PFSK-1 (cell line): ENCODE measurements around the gene ATP6V1B1.

Source experiments
- FOXP2 ChIP-seq: optimal IDR thresholded peaks from 2 replicates; pipeline ENCODE3; 2011; ENCODE audit warnings: borderline replicate concordance, control low read depth, inconsistent platforms; ENCODE audit not compliant: insufficient read depth; ENCODE audit errors: extremely low read length, extremely low read depth
- POLR2AphosphoS5 ChIP-seq: IDR thresholded peaks from 2 replicates; pipeline ENCODE4 v1.6.1; 2012; ENCODE audit warnings: low read depth, mild to moderate bottlenecking, control low read depth, low read length, moderate library complexity
- REST ChIP-seq, 2 experiments: IDR thresholded peaks; 2 replicates each; pipeline versions ENCODE4 v1.6.1 to v1.8.0; 2011 to 2012; ENCODE audit warnings: low read depth in 2 of 2, low read length in 2 of 2, control low read depth in 1 of 2, inconsistent platforms in 1 of 2, mild to moderate bottlenecking in 1 of 2, moderate library complexity in 1 of 2; ENCODE audit not compliant: insufficient read depth in 1 of 2
- SIN3A ChIP-seq: IDR thresholded peaks from 2 replicates; pipeline ENCODE4 v1.6.1; 2012; ENCODE audit warnings: mild to moderate bottlenecking, low read length, moderate library complexity, borderline replicate concordance; ENCODE audit not compliant: insufficient read depth
- TAF1 ChIP-seq: IDR thresholded peaks from 2 replicates; pipeline ENCODE4 v1.6.1; 2012; ENCODE audit warnings: low read length, control low read depth, borderline replicate concordance; ENCODE audit not compliant: insufficient read depth

The ATP6V1B1 gene

GRCh38 chr2:70981866-70982810 is 46.4 kb downstream of the ATP6V1B1 start:
- no peak for TF ChIP-seq TAF1

- TF ChIP-seq TAF1 (no peak), FOXP2 (no peak), SIN3A (no peak), POLR2AphosphoS5 (no peak), REST (IDR thresholded peaks at IDR 0.05; ENCODE audit: insufficient read depth in 1 of 2, low read depth in 2 of 2, low read length in 2 of 2) (no peak)
Observed at GRCh38 chr2:70982971-70983370, 47.3 kb downstream of the ATP6V1B1 start.

GRCh38 chr2:70983506-70984227 is 48.0 kb downstream of the ATP6V1B1 start:
- no peak for TF ChIP-seq TAF1
- TF ChIP-seq FOXP2: no peak
- no peak for TF ChIP-seq REST (IDR thresholded peaks at IDR 0.05; ENCODE audit: insufficient read depth in 1 of 2, low read depth in 2 of 2, low read length in 2 of 2)
- TF ChIP-seq POLR2AphosphoS5: no peak
- no peak for TF ChIP-seq SIN3A

GRCh38 chr2:70984228-70984575 is 48.5 kb downstream of the ATP6V1B1 start:
- no peak for TF ChIP-seq FOXP2
- no peak for TF ChIP-seq SIN3A
- no peak for TF ChIP-seq TAF1
- no peak for TF ChIP-seq REST (IDR thresholded peaks at IDR 0.05; ENCODE audit: insufficient read depth in 1 of 2, low read depth in 2 of 2, low read length in 2 of 2)
- TF ChIP-seq POLR2AphosphoS5: no peak

GRCh38 chr2:70984576-70985282 is 49.0 kb downstream of the ATP6V1B1 start:
- TF ChIP-seq REST (IDR thresholded peaks at IDR 0.05; ENCODE audit: insufficient read depth in 1 of 2, low read depth in 2 of 2, low read length in 2 of 2): no peak
- TF ChIP-seq SIN3A: no peak
- no peak for TF ChIP-seq POLR2AphosphoS5
- no peak for TF ChIP-seq TAF1
- no peak for TF ChIP-seq FOXP2
